ENCODE results near the gene NRP2.

Gene NRP2

GRCh38 chr2:205713086-205713485 is 30.8 kb downstream of the NRP2 start:
- H4K91ac ChIP-seq (ENCODE audit: low read depth, low read length, poor library complexity) = no peak overlapping the region
- H2BK12ac ChIP-seq (ENCODE audit: low read length) = no peak overlapping the region
- no CpG with 5 or more reads among the region's 1 CpG for whole genome bisulfite sequencing, 2 donors (ENCODE audit: extremely low coverage in 2 of 2, insufficient read length in 2 of 2, insufficient replicate concordance in 1 of 2)
- H4K8ac ChIP-seq (ENCODE audit: low read depth, low read length) = no peak overlapping the region
- H3K23ac ChIP-seq (ENCODE audit: low read depth, low read length, poor library complexity) = no peak overlapping the region
- H3K27me3 ChIP-seq (ENCODE audit: control insufficient read depth in 3 of 3, insufficient read depth in 3 of 3, low read depth in 1 of 3, low read length in 3 of 3) = no peaks in the 10 kb centered on the region
- H3K27ac ChIP-seq (replicated peaks; ENCODE audit: low read length) = peak overlapping the region; percentile 43
- no peak overlapping the region for H2AK5ac ChIP-seq (ENCODE audit: low read depth, low read length)
- H3K4me3 ChIP-seq (ENCODE audit: low read length in 2 of 2) = no peak overlapping the region
- H3K9me3 ChIP-seq (replicated peaks in 1 of 2; ENCODE audit: control insufficient read depth in 2 of 2, insufficient read depth in 1 of 2, low read depth in 1 of 2, low read length in 2 of 2) = no peaks in the 10 kb centered on the region
- H3K79me1 ChIP-seq (ENCODE audit: low read depth, low read length) = no peaks in the 10 kb centered on the region
- H3K4me1 ChIP-seq (ENCODE audit: control insufficient read depth in 2 of 2, insufficient read depth in 1 of 2, low read depth in 1 of 2, low read length in 2 of 2) = peaks cover 6 to 25% of the 10 kb centered on the region in 2 donors
- no peak overlapping the region for H2BK120ac ChIP-seq (ENCODE audit: low read depth, low read length)
- H2BK5ac ChIP-seq (ENCODE audit: low read length) = no peak overlapping the region
- no peak overlapping the region for H2AFZ ChIP-seq (ENCODE audit: low read length)
- no peak overlapping the region for H2BK15ac ChIP-seq (ENCODE audit: low read length)
- H3K4me2 ChIP-seq (ENCODE audit: insufficient read depth, low read length, poor library complexity, severe bottlenecking) = no peak overlapping the region
- H3K9ac ChIP-seq (ENCODE audit: low read depth, low read length, poor library complexity) = no peak overlapping the region
- H3K18ac ChIP-seq (ENCODE audit: low read length) = no peak overlapping the region
- no peak for DNase-seq (ENCODE audit: low spot score)
- no peak overlapping the region for H3K14ac ChIP-seq (ENCODE audit: low read length)
- peaks cover 0 to 15% of the 10 kb centered on the region in 2 donors for H3K36me3 ChIP-seq (replicated peaks in 1 of 2; ENCODE audit: control insufficient read depth in 2 of 2, insufficient read depth in 2 of 2, low read length in 2 of 2)
- no peak overlapping the region for H3K4ac ChIP-seq (ENCODE audit: low read length)

- no peak overlapping the region for H3K4me3 ChIP-seq (ENCODE audit: low read length in 2 of 2)
- H2AK5ac ChIP-seq (ENCODE audit: low read depth, low read length) = no peak overlapping the region
- H3K27ac ChIP-seq (replicated peaks; ENCODE audit: low read length) = no peak overlapping the region
- peaks cover 0 to 18% of the 10 kb centered on the region in 2 donors for H3K36me3 ChIP-seq (replicated peaks in 1 of 2; ENCODE audit: control insufficient read depth in 2 of 2, insufficient read depth in 2 of 2, low read length in 2 of 2)
- no peaks in the 10 kb centered on the region for H3K79me1 ChIP-seq (ENCODE audit: low read depth, low read length)
- no peak overlapping the region for H3K23ac ChIP-seq (ENCODE audit: low read depth, low read length, poor library complexity)
- no peak overlapping the region for H2BK12ac ChIP-seq (ENCODE audit: low read length)
- peak overlapping the region; percentile 14 for H2BK15ac ChIP-seq (ENCODE audit: low read length)
- H4K8ac ChIP-seq (ENCODE audit: low read depth, low read length) = no peak overlapping the region
- no peak overlapping the region for H4K91ac ChIP-seq (ENCODE audit: low read depth, low read length, poor library complexity)
- peaks cover 9 to 24% of the 10 kb centered on the region in 2 donors for H3K4me1 ChIP-seq (ENCODE audit: control insufficient read depth in 2 of 2, insufficient read depth in 1 of 2, low read depth in 1 of 2, low read length in 2 of 2)
- H2AFZ ChIP-seq (ENCODE audit: low read length) = peak overlapping the region; percentile 51
- no CpG with 5 or more reads among the region's 5 CpGs for WGBS, 2 donors (ENCODE audit: extremely low coverage in 2 of 2, insufficient read length in 2 of 2, insufficient replicate concordance in 1 of 2)
- no peaks in the 10 kb centered on the region for H3K27me3 ChIP-seq (ENCODE audit: control insufficient read depth in 3 of 3, insufficient read depth in 3 of 3, low read depth in 1 of 3, low read length in 3 of 3)
- H3K14ac ChIP-seq (ENCODE audit: low read length) = no peak overlapping the region
- no peaks in the 10 kb centered on the region for H3K9me3 ChIP-seq (replicated peaks in 1 of 2; ENCODE audit: control insufficient read depth in 2 of 2, insufficient read depth in 1 of 2, low read depth in 1 of 2, low read length in 2 of 2)
- H2BK5ac ChIP-seq (ENCODE audit: low read length) = no peak overlapping the region
- no peak overlapping the region for H3K9ac ChIP-seq (ENCODE audit: low read depth, low read length, poor library complexity)
- no peak overlapping the region for H2BK120ac ChIP-seq (ENCODE audit: low read depth, low read length)
- no peak overlapping the region for H3K4ac ChIP-seq (ENCODE audit: low read length)
- H3K18ac ChIP-seq (ENCODE audit: low read length) = no peak overlapping the region
- H3K4me2 ChIP-seq (ENCODE audit: insufficient read depth, low read length, poor library complexity, severe bottlenecking) = no peak overlapping the region
- no peak for DNase-seq (ENCODE audit: low spot score)
These were observed 31.9 kb downstream of the NRP2 start for GRCh38 chr2:205714058-205714776.

- H3K79me1 ChIP-seq (ENCODE audit: low read depth, low read length) = no peaks in the 10 kb centered on the region
- H3K27ac ChIP-seq (replicated peaks; ENCODE audit: low read length) = no peak overlapping the region
- H2AFZ ChIP-seq (ENCODE audit: low read length) = peak overlapping the region; percentile 51
- no peak overlapping the region for H3K14ac ChIP-seq (ENCODE audit: low read length)
- no peak overlapping the region for H3K4me2 ChIP-seq (ENCODE audit: insufficient read depth, low read length, poor library complexity, severe bottlenecking)
- DNase-seq (ENCODE audit: low spot score) = no peak
- H2BK15ac ChIP-seq (ENCODE audit: low read length) = peak overlapping the region; percentile 14
- peaks cover 17 to 26% of the 10 kb centered on the region in 2 donors for H3K4me1 ChIP-seq (ENCODE audit: control insufficient read depth in 2 of 2, insufficient read depth in 1 of 2, low read depth in 1 of 2, low read length in 2 of 2)
- H3K36me3 ChIP-seq (replicated peaks in 1 of 2; ENCODE audit: control insufficient read depth in 2 of 2, insufficient read depth in 2 of 2, low read length in 2 of 2) = peaks cover 0 to 17% of the 10 kb centered on the region in 2 donors
- no peaks in the 10 kb centered on the region for H3K27me3 ChIP-seq (ENCODE audit: control insufficient read depth in 3 of 3, insufficient read depth in 3 of 3, low read depth in 1 of 3, low read length in 3 of 3)
- no peak overlapping the region for H3K9ac ChIP-seq (ENCODE audit: low read depth, low read length, poor library complexity)
- H3K4me3 ChIP-seq (ENCODE audit: low read length in 2 of 2) = no peak overlapping the region
- no peaks in the 10 kb centered on the region for H3K9me3 ChIP-seq (replicated peaks in 1 of 2; ENCODE audit: control insufficient read depth in 2 of 2, insufficient read depth in 1 of 2, low read depth in 1 of 2, low read length in 2 of 2)
- H3K4ac ChIP-seq (ENCODE audit: low read length) = no peak overlapping the region
- no CpG with 5 or more reads among the region's 13 CpGs for WGBS, 2 donors (ENCODE audit: extremely low coverage in 2 of 2, insufficient read length in 2 of 2, insufficient replicate concordance in 1 of 2)
- H2AK5ac ChIP-seq (ENCODE audit: low read depth, low read length) = no peak overlapping the region
- no peak overlapping the region for H2BK120ac ChIP-seq (ENCODE audit: low read depth, low read length)
- no peak overlapping the region for H2BK5ac ChIP-seq (ENCODE audit: low read length)
- H4K8ac ChIP-seq (ENCODE audit: low read depth, low read length) = no peak overlapping the region
- no peak overlapping the region for H4K91ac ChIP-seq (ENCODE audit: low read depth, low read length, poor library complexity)
- H3K23ac ChIP-seq (ENCODE audit: low read depth, low read length, poor library complexity) = no peak overlapping the region
- no peak overlapping the region for H2BK12ac ChIP-seq (ENCODE audit: low read length)
- H3K18ac ChIP-seq (ENCODE audit: low read length) = peak overlapping the region; percentile 66
These were observed 32.8 kb downstream of the NRP2 start for GRCh38 chr2:205714789-205715720.

Data from neuronal stem cell (in vitro differentiated cells).